Heart left ventricle (tissue), 16 donors: ENCODE measurements around the gene CD1D. TPM values are rescaled to one million over a fixed set of nuclear protein-coding genes. Genes with fewer than 3 reads are reported as not detected.
A peak's percentile ranks its signal among the peaks of the same experiment; 100 is the strongest.
"Not testable (repeated sequence)": the region's sequence is repeated elsewhere in the genome, so short reads cannot be mapped to it uniquely, and the experiment has no call there.

Source experiments
- ATAC-seq, 4 donors: fragments of 200-7000 bp; cut with Tn5 transposase; one replicate each; pipeline ENCODE4 v1.9.1; 2020 to 2022; ENCODE audit warnings: moderate library complexity in 4 of 4, mild to moderate bottlenecking in 3 of 4, moderate number of reproducible peaks in 1 of 4
- DNase-seq, 5 donors: peaks; one replicate each; pipeline ENCODE4 v3.0.0-alpha.2; 2020
- H3K27ac ChIP-seq, 12 donors: fragments of 200-600 bp; sonication (generic) in 4 of 12; one replicate each; pipeline versions ENCODE4 v1.5.0 to v1.8.0; 2016 to 2022; ENCODE audit warnings: mild to moderate bottlenecking in 2 of 12
- H3K27me3 ChIP-seq, 9 donors: fragments of 200-600 bp; sonication (generic) in 2 of 9; one replicate each; pipeline versions ENCODE4 v1.5.1 to v1.8.0; 2016 to 2022; ENCODE audit warnings: mild to moderate bottlenecking in 3 of 9
- H3K36me3 ChIP-seq, 9 donors: fragments of 200-600 bp; sonication (generic) in 2 of 9; one replicate each; pipeline versions ENCODE4 v1.5.0 to v1.8.0; 2018 to 2022; ENCODE audit warnings: mild to moderate bottlenecking in 2 of 9
- H3K4me1 ChIP-seq, 12 donors: fragments of 200-600 bp; sonication (generic) in 4 of 12; one replicate each; pipeline versions ENCODE4 v1.5.0 to v1.8.0; 2016 to 2022; ENCODE audit warnings: mild to moderate bottlenecking in 3 of 12
- H3K4me3 ChIP-seq, 12 donors: fragments of 200-600 bp; sonication (generic) in 4 of 12; one replicate each; pipeline versions ENCODE4 v1.5.0 to v1.8.0; 2017 to 2022; ENCODE audit warnings: mild to moderate bottlenecking in 9 of 12, moderate library complexity in 4 of 12
- H3K9me3 ChIP-seq, 12 donors: fragments of 200-600 bp; sonication (generic) in 4 of 12; one replicate each; pipeline versions ENCODE4 v1.5.0 to v1.8.0; 2016 to 2022; ENCODE audit warnings: mild to moderate bottlenecking in 1 of 12
- POLR2A ChIP-seq, 2 donors: fragments of 450-650 bp; IDR thresholded peaks; one replicate each; pipeline ENCODE4 v1.6.1; 2017; ENCODE audit warnings: antibody characterized with exemption in 2 of 2, mild to moderate bottlenecking in 2 of 2, moderate library complexity in 2 of 2
- WGBS, 4 donors: extraction: QIAGEN DNeasy Blood & Tissue Kit in 2 of 4; methylation state at CpG; one replicate each; pipeline versions ENCODE4 v1.1.5 to v1.1.7; 2013 to 2018; 5-methylcytosine and 5-hydroxymethylcytosine counted together
- intact Hi-C, 10 donors: fragments of 100-400 bp; cut with DNase I; formaldehyde crosslinking; loops; one replicate each; pipeline versions ENCODE4 v1.11.1 to v1.14.2; 2022
- polyA plus RNA-seq, 2 donors: library from polyadenylated mRNA; stranded (reverse); fragments of 200-250 nt; gene quantifications; one replicate each; pipeline ENCODE4 v1.2.3, GENCODE V29; 2013
- total RNA-seq, 9 donors: library from RNA; depleted of rRNA in 2 of 9; stranded (reverse); fragments of >200 nt in 2 of 9; fragmentation: NEBNext Ultra II Directional in 3 of 9; extraction: Animal tissue kit (Norgen Biotek cat#: 25700) in 3 of 9; gene quantifications; one replicate each; pipeline versions ENCODE4 v1.1.0 to v1.2.4, GENCODE V29; 2016 to 2023
- TF ChIP-seq, protein P1 (sequence below), 12 donors: fragments of 200-600 bp; sonication (generic) in 4 of 12; IDR thresholded peaks; one replicate each; pipeline versions ENCODE4 v1.5.0 to v1.8.0; 2018 to 2022; ENCODE audit warnings: antibody characterized with exemption in 12 of 12, mild to moderate bottlenecking in 5 of 12
- donor health status: ischemic (EF 13 %, LVEDD 7.1; RV severe dilation, severe dysfunction).
- donor health status: healthy with polysubstance abuse.
- donor health status: DM: no; HTN: yes; CAD: no.
- donor health status: DM: no; HTN: no; CAD: no.
- donor health status: ischemic (EF 25% LVEDD 6.9; RV normal size, moderate dysfunction).
- donor health status: ischemic (EF 25% LVEDD 5.7; RV mildly dilated, moderate dysfunction).
- donor health status: healthy.
- donor health status: DM: yes; HTN: yes; CAD: no.
- donor health status: ischemic (EF 35%, LVEDD 5.7; RV mildly dilated, moderate dysfunction).
- donor health status: nonischemic (EF 11% LVEDD 7.7; RV severe dilation, severe dysfunction).
- donor health status: DM: yes; HTN: yes; CAD: no.
- donor health status: PGD.
- donor health status: ischemic (EF 29% LVEDD 5.4; RV normal size, mild dysfunction).
- donor health status: nonischemic (EF 23%, LVEDD 6.1; RV moderate dilation, normal function).

Gene CD1D
- total and polyA plus RNA-seq, 11 donors = 0.38 to 5.3 (median 2.0) TPM

DNA sequence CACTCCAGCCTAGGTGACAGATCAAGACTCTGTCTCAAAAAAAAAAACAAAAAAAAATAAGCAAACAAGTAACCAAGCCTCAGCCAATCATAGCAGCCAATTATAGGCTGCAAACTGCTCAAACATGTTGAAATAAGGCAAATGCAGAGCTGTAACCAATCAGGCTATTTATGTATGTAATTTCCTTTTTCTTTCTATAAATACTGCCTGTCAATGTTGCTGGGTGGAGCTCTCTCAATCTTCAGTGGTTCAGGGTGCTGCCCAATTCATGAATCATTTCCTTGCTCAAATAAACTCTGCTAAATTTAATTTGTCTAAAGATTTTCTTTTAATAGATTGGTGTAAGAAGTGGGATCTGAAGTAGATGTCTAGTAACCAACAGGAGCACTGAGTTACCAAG lies 11.6 kb upstream of the CD1D start:
- Histone ChIP-seq H3K4me1 (peaks cover 0 to 3% (median 0%) of the 10 kb centered on the region in 12 donors), H3K4me3 (no peak overlapping the region), H3K9me3 (peaks cover 0 to 9% (median 0%) of the 10 kb centered on the region in 12 donors), H3K27me3 (peaks cover 0 to 5% (median 0%) of the 10 kb centered on the region in 9 donors), H3K27ac (no peak overlapping the region), H3K36me3 (no peaks in the 10 kb centered on the region)
- intact Hi-C loops = no loop called here
- ATAC-seq = no peak
- TF ChIP-seq, protein P1, sequence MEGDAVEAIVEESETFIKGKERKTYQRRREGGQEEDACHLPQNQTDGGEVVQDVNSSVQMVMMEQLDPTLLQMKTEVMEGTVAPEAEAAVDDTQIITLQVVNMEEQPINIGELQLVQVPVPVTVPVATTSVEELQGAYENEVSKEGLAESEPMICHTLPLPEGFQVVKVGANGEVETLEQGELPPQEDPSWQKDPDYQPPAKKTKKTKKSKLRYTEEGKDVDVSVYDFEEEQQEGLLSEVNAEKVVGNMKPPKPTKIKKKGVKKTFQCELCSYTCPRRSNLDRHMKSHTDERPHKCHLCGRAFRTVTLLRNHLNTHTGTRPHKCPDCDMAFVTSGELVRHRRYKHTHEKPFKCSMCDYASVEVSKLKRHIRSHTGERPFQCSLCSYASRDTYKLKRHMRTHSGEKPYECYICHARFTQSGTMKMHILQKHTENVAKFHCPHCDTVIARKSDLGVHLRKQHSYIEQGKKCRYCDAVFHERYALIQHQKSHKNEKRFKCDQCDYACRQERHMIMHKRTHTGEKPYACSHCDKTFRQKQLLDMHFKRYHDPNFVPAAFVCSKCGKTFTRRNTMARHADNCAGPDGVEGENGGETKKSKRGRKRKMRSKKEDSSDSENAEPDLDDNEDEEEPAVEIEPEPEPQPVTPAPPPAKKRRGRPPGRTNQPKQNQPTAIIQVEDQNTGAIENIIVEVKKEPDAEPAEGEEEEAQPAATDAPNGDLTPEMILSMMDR (IDR thresholded peaks at IDR 0.05) = no peak
- DNase-seq = no peak

DNA sequence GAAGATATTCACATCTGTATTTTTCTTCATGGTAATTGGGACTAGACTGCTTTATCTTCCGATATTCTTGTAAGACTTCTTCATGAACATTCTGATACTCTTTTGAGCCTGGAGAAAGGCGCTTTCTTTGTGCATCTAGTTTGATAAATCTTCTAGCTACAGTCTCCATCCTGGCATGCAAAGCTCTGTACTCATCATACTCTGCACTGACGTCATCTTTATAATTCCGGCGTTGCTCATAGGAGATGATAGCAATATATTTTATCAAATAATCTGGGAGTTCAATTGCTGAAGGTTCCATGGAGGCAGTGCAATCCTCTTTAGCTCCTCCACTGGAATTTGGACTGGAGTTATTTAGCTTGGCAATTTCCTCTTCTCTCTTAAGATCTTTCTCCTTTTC lies 4.8 kb upstream of the CD1D start:
- H3K4me1 ChIP-seq = peaks cover 0 to 28% (median 11%) of the 10 kb centered on the region in 12 donors
- H3K9me3 ChIP-seq, H3K36me3 ChIP-seq, H3K27ac ChIP-seq, intact Hi-C loops, H3K27me3 ChIP-seq, H3K4me3 ChIP-seq, DNase-seq, ATAC-seq: not testable (repeated sequence)
- WGBS, 4 donors = 92 to 97% (median 95%) methylated on average over 5 of the region's 5 CpGs

DNA sequence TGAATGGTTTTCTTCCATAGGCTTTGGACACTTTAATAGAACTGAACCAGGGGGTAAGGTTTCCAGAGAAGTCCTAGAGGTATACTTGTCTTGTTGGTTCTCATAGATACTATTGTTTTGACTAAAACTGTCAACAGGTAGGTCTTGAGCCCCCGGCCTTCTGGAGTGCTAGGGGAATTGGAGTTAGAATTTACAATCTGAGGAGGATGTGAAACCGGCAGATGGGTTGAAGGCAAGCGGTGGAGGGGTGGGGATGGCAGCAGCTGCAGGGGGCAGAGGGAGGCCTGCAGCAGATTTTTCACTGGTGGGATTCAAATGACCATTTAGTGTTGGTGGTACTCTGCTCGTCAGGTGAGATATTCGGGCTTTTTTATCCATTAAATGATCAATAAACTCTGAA lies 4.3 kb upstream of the CD1D start:
- DNase-seq = no peak
- Histone ChIP-seq H3K27me3 (peaks cover 0 to 5% (median 0%) of the 10 kb centered on the region in 9 donors), H3K9me3 (no peaks in the 10 kb centered on the region), H3K4me1 (peaks cover 0 to 33% (median 14%) of the 10 kb centered on the region in 12 donors), H3K27ac (no peak overlapping the region), H3K4me3 (no peak overlapping the region), H3K36me3 (no peaks in the 10 kb centered on the region)
- ATAC-seq = no peak
- intact Hi-C loops = no loop called here
- WGBS, 4 donors = 93 to 97% (median 94%) methylated on average over 5 of the region's 5 CpGs
- no peak for TF ChIP-seq POLR2A (IDR thresholded peaks at IDR 0.05)
- TF ChIP-seq, protein P1 (IDR thresholded peaks at IDR 0.05) = no peak

DNA sequence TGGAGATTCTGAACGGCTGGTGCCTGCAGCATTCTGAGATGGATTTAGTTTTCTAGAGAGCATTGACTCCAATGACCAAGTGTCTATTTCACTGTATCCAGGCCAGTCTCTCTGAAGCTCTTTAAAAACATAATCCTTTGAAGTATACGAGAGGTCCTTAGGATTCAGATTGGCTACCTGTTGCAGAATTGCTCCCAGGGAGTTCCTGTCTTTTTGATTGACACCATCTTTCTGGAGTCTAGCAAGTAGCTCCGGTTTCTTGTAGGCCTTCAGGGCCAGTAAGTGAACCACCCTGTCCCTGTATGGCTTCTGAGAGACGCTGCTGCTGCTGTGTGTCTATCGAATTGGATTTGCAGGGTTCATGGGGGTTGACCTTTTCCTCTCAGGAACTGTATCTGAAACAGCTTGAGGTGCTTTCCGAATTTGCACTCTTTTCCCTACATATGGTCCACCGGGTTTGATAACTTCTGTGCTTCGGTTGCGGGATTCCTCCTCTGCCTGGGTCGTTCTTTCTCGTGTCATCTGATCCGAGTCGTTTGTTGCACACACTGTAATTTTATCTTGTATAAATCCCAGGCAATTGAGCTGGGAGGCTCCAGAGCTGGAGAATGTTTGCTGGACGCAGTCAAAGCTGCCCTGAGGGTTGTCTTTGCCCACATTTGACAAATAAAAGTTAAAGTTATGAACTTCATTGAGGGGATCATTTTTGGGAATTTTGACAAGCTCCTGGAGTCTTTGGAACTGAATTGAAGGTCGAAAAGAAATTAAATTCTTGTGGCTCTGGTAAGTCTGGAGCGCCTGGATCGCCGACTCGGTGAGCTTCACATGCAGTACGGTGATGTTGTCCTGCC lies 3.6 kb upstream of the CD1D start:
- H3K4me3 ChIP-seq = peak overlapping the region; percentile 18 to 61 (median 54)
- H3K9me3 ChIP-seq, H3K36me3 ChIP-seq, H3K27me3 ChIP-seq, DNase-seq, ATAC-seq, intact Hi-C loops: not testable (repeated sequence)
- peak overlapping the region in 5 of 12 donors; percentile 31 to 63 (median 61) for H3K27ac ChIP-seq
- 51 to 62% (median 57%) methylated on average over 20 of the region's 20 CpGs for WGBS, 4 donors
- peaks cover 0 to 39% (median 17%) of the 10 kb centered on the region in 12 donors for H3K4me1 ChIP-seq

DNA sequence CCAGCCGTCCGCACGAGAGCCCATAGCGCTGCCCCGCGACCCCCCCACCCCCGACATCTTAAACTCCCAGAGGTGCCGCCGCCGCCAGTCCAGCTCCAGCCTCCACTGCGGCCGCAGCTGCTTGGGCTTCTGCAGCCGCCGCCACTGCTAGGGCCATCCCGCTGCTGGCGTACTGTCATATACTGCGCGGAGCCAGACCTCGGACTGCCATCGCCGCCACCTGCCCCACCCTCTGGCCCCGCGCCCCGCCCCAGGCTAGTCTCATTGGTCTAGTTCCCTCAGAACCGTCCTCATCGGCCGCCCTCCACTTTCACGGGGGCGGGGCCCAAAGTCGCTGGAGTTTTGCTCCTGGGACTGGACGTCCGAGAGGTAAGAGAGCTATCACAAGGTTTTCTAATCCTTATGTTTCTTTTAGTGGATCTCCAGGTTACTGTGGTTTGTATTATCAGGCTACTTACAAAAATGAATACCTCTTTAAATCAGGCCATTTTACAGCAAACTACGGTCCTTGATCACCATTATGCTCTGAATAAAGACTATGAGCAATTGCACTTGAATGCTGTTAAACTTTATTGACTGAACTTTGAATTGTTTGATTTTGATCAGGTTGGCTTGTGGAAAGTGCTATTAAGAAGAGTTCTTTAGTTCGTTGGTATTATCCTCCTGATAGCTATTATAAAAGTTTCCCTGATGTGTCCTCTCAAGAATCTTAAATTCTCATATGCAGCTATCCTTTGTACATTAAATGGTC lies 2.8 kb upstream of the CD1D start:
- Histone ChIP-seq H3K36me3 (no peaks in the 10 kb centered on the region), H3K27me3 (peaks cover 0 to 5% (median 0%) of the 10 kb centered on the region in 9 donors), H3K27ac (peak overlapping the region in 8 of 12 donors; percentile 0 to 63 (median 46)), H3K9me3 (no peaks in the 10 kb centered on the region), H3K4me3 (peak overlapping the region; percentile 18 to 61 (median 54)), H3K4me1 (peaks cover 0 to 41% (median 17%) of the 10 kb centered on the region in 12 donors)
- ATAC-seq (peak; percentile 99), DNase-seq (peak; percentile 91 to 97 (median 96))
- intact Hi-C loops = loop anchor here in 1 of 10 donors (2.0 kb wide), 1 partner anchor 33 kb away; no protein-coding TSS in a partner anchor
- WGBS, 4 donors = 6 to 10% (median 7%) methylated on average over 17 to 34 of the region's 34 CpGs
- TF ChIP-seq, protein P1 (IDR thresholded peaks at IDR 0.05) = no peak
- TF ChIP-seq POLR2A (IDR thresholded peaks at IDR 0.05) = no peak
